ENCODE results near the gene C1QL4. TPM values are rescaled to one million over a fixed set of nuclear protein-coding genes. Genes with fewer than 3 reads are reported as not detected.

Gene C1QL4
- total and polyA plus RNA-seq, 9 of the 15 experiments (the other 6 are each of a cell fraction or from before 2014, with no cell fraction given): 0.08 to 2.1 (median 0.31) TPM

- TF ChIP-seq ZFP30 (CRISPR knock-in tag; IDR thresholded peaks at IDR 0.05; ENCODE audit: borderline replicate concordance) (no peak), PHTF2 (CRISPR knock-in tag; IDR thresholded peaks at IDR 0.05) (no peak), ZNF318 (IDR thresholded peaks at IDR 0.05; ENCODE audit: borderline replicate concordance in 1 of 2, low read depth in 1 of 2) (no peak), HES1 (IDR thresholded peaks at IDR 0.05; ENCODE audit: low read depth) (no peak), FOXM1 (IDR thresholded peaks at IDR 0.05; ENCODE audit: low read depth) (peak; percentile 50; the same call in 1 of the 2 replicates), FOXM1 (CRISPR knock-in tag; IDR thresholded peaks at IDR 0.05; ENCODE audit: low read depth) (no peak), ZNF780A (CRISPR knock-in tag; IDR thresholded peaks at IDR 0.05) (no peak), PPARD (CRISPR knock-in tag; IDR thresholded peaks at IDR 0.05) (no peak), FOXK1 (CRISPR knock-in tag; IDR thresholded peaks at IDR 0.05; ENCODE audit: borderline replicate concordance) (no peak)
These were observed 48.6 kb downstream of the C1QL4 start (continued) for GRCh38 chr12:49288412-49288853.

Measured in K562 (cell line).